A673 (cell line): ENCODE measurements around the gene ASTN1. TPM values are rescaled to one million over a fixed set of nuclear protein-coding genes. Genes with fewer than 3 reads are reported as not detected.

Experiments
- BruUV-seq: library from RNA; stranded (reverse); fragments of 400-500 nt; replicated peaks from 2 replicates; lab custom pipeline; 2021; lab: Mats Ljungman, UMichigan
- CTCF ChIA-PET: fragments of 300-600 bp; sonication (Branson Sonifier 250); formaldehyde crosslinking; loops from one replicate; lab custom pipeline; 2022; ENCODE audit warnings: antibody characterized with exemption; lab: Charles Lee
- POLR2A ChIA-PET: fragments of 300-600 bp; sonication (Branson Sonifier 250); formaldehyde crosslinking; loops from one replicate; lab custom pipeline; 2022; ENCODE audit warnings: antibody characterized with exemption; ENCODE audit not compliant: low non-redundant PET; lab: Charles Lee
- DNase-seq: peaks from one replicate; pipeline ENCODE4 v3.0.0-alpha.2; 2015; ENCODE audit warnings: low spot score
- H3K27ac ChIP-seq: fragments of 200-600 bp; sonication (generic); 2 replicates; pipeline ENCODE4 v1.5.1; 2016; ENCODE audit warnings: mixed run types, low read depth, mild to moderate bottlenecking, mixed read lengths, antibody characterized with exemption, low read length; ENCODE audit not compliant: poor library complexity, severe bottlenecking
- H3K27me3 ChIP-seq: fragments of 200-600 bp; sonication (generic); replicated peaks from 2 replicates; pipeline ENCODE4 v1.6.1; 2017; ENCODE audit warnings: mixed run types, low read depth, mild to moderate bottlenecking, mixed read lengths, antibody characterized with exemption, low read length; ENCODE audit not compliant: insufficient read depth, poor library complexity
- H3K36me3 ChIP-seq: fragments of 200-600 bp; sonication (generic); 2 replicates; pipeline ENCODE4 v1.6.1; 2016; ENCODE audit warnings: mixed run types, mild to moderate bottlenecking, mixed read lengths, antibody characterized with exemption, low read length; ENCODE audit not compliant: insufficient read depth, poor library complexity, severe bottlenecking
- H3K4me1 ChIP-seq: fragments of 200-600 bp; sonication (generic); 2 replicates; pipeline ENCODE4 v1.6.1; 2017; ENCODE audit warnings: mixed run types, mild to moderate bottlenecking, mixed read lengths, antibody characterized with exemption, low read length; ENCODE audit not compliant: insufficient read depth, poor library complexity, severe bottlenecking
- H3K4me3 ChIP-seq: fragments of 200-600 bp; sonication (generic); 2 replicates; pipeline ENCODE4 v1.5.1; 2016; ENCODE audit warnings: low read depth, mixed run types, mild to moderate bottlenecking, mixed read lengths, low read length; ENCODE audit not compliant: poor library complexity, severe bottlenecking
- H3K9me3 ChIP-seq: fragments of 200-600 bp; sonication (generic); 2 replicates; pipeline ENCODE4 v1.6.1; 2016; ENCODE audit warnings: mixed run types, low read depth, mild to moderate bottlenecking, mixed read lengths, antibody characterized with exemption, low read length; ENCODE audit not compliant: poor library complexity, severe bottlenecking
- CTCF ChIP-seq: fragments of 300-800, 200-600 bp; sonication (generic); conservative IDR thresholded peaks from 2 replicates; pipeline ENCODE4 v1.5.1; 2017; ENCODE audit warnings: low read depth, mild to moderate bottlenecking, antibody characterized with exemption, low read length, moderate library complexity, mixed read lengths
- EZH2 ChIP-seq: fragments of 200-600 bp; sonication (generic); IDR thresholded peaks from 2 replicates; pipeline ENCODE4 v1.6.1; 2017; ENCODE audit warnings: borderline replicate concordance, low read depth, mild to moderate bottlenecking, mixed read lengths, antibody characterized with exemption, low read length; ENCODE audit not compliant: poor library complexity, severe bottlenecking
- intact Hi-C: fragments of 100-400 bp; cut with micrococcal nuclease; formaldehyde crosslinking; loops from one replicate; pipeline ENCODE4 v1.10.0; 2022; ENCODE audit not compliant: unreplicated experiment
- total RNA-seq: library from RNA; stranded (reverse); gene quantifications from 2 replicates; pipeline ENCODE4 v1.2.3, GENCODE V29; 2021

Gene ASTN1
- total RNA-seq, 1 experiment from 2014 or later = 0.41 TPM

GRCh38 chr1:177132141-177132540, 32.4 kb downstream of the ASTN1 start:
- CTCF ChIA-PET = no interaction called here
- H3K36me3 ChIP-seq = no peaks in the 10 kb centered on the region
- DNase-seq = no peak
- no peaks in the 10 kb centered on the region for H3K9me3 ChIP-seq
- TF ChIP-seq EZH2 (no peak), CTCF (no peak)
- H3K4me1 ChIP-seq = no peaks in the 10 kb centered on the region
- POLR2A ChIA-PET = no interaction called here
- intact Hi-C loops = no loop called here
- H3K27ac ChIP-seq = no peak overlapping the region
- no peaks in the 10 kb centered on the region for H3K27me3 ChIP-seq
- no peak overlapping the region for H3K4me3 ChIP-seq
- BruUV-seq = no TSS peak

- no peaks in the 10 kb centered on the region for H3K4me1 ChIP-seq
- no peak overlapping the region for H3K27ac ChIP-seq
- no peaks in the 10 kb centered on the region for H3K9me3 ChIP-seq
- intact Hi-C loops = no loop called here
- BruUV-seq = no TSS peak
- H3K36me3 ChIP-seq = no peaks in the 10 kb centered on the region
- ChIA-PET POLR2A (no interaction called here), CTCF (no interaction called here)
- no peak for DNase-seq
- H3K27me3 ChIP-seq = no peaks in the 10 kb centered on the region
- no peak for TF ChIP-seq EZH2
- no peak for TF ChIP-seq CTCF
- no peak overlapping the region for H3K4me3 ChIP-seq
Observed at GRCh38 chr1:177131723-177132122, 32.8 kb downstream of the ASTN1 start.

GRCh38 chr1:177130451-177130945, 34.0 kb downstream of the ASTN1 start:
- Histone ChIP-seq H3K4me3 (no peak overlapping the region), H3K9me3 (no peaks in the 10 kb centered on the region), H3K4me1 (no peaks in the 10 kb centered on the region), H3K27ac (no peak overlapping the region), H3K36me3 (no peaks in the 10 kb centered on the region), H3K27me3 (no peaks in the 10 kb centered on the region)
- no peak for DNase-seq
- TF ChIP-seq EZH2 (no peak), CTCF (no peak)
- CTCF ChIA-PET = no interaction called here
- intact Hi-C loops = no loop called here
- no TSS peak for BruUV-seq
- POLR2A ChIA-PET = no interaction called here
